GM12892 (cell line): ENCODE data around the gene UBTD1.

Experiments
- POLR2A ChIP-seq: IDR thresholded peaks from 2 replicates; pipeline ENCODE4 v1.6.1; 2011; ENCODE audit warnings: low read depth, low read length, control low read depth
- POLR2AphosphoS5 ChIP-seq: IDR thresholded peaks from 2 replicates; pipeline ENCODE4 v1.6.1; 2011; ENCODE audit warnings: low read depth, low read length, control low read depth

GRCh38 chr10:97597778-97598177 lies 99.1 kb downstream of the UBTD1 start:
- TF ChIP-seq POLR2AphosphoS5, result no peak
- TF ChIP-seq POLR2A, result no peak
